Fibroblast of skin of right quadriceps (primary cell): ENCODE measurements around the gene AMFR.

Experiments used
- DNase-seq: peaks from one replicate; pipeline ENCODE4 v3.0.0-alpha.2; 2013

Gene AMFR

GRCh38 chr16:56425439-56425832 lies at the start of gene AMFR:
Gene AMFR, minus strand, starts transcription at chr16:56425545. Its CDS starts 218 bp downstream, at chr16:56425327.
- peak; percentile 82 for DNase-seq

GRCh38 chr16:56470666-56471065 lies 45.3 kb upstream of the AMFR start:
- no peak for DNase-seq

DNA sequence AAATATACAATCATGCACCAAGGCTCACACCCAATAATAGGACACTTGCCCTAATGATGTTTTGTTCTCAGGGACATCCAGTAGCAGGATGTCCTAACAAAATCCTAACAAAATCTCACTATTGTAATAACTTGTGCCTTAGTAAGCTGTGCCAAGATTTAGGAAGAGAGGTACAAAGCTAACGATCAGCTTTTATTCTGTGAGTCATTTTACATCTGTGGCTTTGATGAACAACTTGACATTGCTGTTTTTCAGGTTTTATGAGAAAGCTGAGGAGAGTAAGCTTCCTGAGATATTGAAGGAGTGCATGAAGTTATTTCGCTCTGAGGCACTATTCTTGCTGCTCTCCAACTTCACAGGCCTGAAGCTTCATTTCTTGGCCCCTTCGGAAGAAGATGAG lies 44.9 kb upstream of the AMFR start:
- no peak for DNase-seq

- DNase-seq = no peak
Measured at GRCh38 chr16:56469748-56470147, 44.4 kb upstream of the AMFR start.

DNA sequence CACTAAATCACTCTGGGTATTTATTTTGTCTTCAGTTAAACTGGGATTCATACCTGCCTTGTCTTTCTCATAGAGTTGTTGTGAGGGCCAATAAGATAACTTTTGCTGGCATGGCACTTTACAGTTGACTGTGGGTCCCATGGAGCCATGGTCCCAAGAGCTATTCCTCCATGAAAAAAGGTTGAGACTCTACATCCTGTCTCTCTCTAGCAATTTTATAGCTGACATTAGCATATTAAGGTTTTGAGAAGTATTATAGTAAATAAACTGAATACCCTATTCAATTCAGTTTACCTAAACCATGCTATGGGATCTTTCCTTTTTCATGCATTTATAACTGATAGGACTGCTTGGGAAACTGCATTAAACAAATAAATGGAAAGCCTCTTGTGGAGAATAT lies 43.5 kb upstream of the AMFR start:
- DNase-seq = no peak

- DNase-seq = no peak
Measured at GRCh38 chr16:56466344-56466743, 41.0 kb upstream of the AMFR start.

DNA sequence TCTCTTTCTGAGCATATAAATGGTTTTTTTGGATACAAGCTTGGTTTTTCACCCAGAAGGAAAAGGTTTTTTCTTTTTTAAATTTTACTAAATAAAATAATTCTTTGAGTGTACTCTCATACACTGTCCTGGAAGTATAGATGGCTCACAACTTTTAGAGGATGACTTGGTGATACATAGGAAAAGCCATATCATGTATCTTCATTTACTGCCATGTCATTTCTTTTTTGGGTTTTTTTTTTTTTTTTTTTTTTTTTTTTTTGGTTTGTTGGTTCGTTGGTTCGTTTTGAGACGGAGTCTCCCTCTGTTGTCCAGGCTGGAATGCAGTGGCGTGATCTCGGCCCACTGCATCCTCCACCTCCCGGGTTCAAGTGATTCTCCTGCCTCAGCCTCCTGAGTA lies 37.8 kb upstream of the AMFR start:
- no peak for DNase-seq

- no peak for DNase-seq
Measured at GRCh38 chr16:56462064-56462796, 36.9 kb upstream of the AMFR start.

DNA sequence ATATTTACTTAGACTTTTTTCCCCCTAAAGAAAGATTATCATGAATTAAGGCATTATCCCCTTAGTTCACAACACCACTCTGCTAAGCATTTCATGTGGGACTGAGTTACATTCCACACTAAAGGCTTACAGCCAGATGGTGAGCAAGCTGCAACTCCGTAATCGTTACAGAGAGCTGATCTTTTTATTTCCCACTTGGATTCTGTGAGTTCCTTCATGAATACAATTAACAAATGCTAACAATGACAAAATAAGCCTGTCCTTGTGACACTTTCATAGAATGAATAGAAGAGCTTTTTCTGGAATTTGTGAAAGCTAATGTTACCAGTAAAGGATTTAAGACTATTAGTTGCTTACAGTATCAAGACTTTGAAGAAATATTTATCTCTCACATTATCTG lies 34.8 kb upstream of the AMFR start:
- no peak for DNase-seq

DNA sequence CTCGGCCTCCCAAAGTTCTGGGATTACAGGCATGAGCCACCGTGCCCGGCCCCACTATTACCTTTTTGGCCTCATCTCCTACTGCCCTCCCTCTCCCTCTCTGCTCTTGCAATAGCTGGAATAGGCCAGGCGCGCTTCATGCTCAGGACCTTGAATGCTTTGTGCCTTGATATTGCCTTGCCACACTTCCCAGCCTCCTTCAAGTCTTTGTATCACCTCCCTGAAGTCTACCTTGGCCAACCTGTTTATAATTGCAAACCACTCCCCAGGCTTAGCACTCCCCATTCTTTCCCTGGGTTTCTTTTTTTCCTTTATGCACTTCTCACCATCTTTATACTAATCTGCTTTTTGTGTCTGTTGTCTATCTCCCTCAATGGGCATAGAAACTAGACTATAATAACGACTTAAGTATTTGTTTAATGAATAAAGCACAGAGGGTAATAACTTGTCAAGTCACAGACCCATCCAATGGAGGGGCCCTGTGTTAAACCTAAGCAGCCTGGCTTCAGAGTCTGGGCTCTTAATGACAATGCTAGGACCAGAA lies 32.7 kb upstream of the AMFR start:
- DNase-seq = no peak

GRCh38 chr16:56451753-56452689 lies 26.7 kb upstream of the AMFR start:
- peak; percentile 34 for DNase-seq

DNA sequence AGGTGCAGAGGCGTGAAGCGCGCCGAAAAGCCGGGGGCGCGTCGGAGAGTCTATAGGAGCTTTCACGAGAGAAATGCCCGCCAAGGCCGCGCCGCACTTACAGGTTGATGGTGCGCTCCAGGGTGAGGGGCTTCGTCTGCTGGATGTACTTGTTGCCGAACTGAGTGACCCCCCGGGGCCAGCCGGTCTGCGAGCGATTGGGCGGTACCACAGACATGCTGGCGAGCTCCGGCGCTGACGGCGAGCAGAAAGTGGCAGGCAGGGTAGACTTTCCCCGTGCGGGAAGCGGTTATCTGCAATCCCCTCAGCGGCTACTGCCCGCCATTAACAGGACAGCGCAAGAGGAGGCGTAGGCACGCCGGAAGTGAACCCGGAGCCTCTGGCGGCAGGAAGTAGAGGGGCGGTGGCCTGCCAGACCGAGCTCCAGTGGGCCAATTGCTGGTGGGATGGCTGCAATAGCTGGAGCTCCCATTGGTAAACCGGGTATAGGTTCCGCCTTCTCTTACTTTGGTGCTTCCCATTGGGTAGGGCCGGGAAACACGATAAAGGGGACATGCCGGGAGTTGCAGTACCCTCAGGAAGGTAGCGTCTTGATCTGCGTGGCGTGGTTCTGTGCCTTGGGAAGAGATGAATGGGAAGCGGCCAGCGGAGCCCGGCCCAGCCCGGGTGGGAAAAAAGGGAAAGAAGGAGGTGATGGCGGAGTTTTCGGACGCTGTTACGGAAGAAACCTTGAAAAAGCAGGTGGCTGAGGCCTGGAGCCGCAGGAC lies 25.8 kb upstream of the AMFR start, which contains the start of the genes NUDT21 and OGFOD1:
NUDT21 (minus strand) TSS at position 347 of the 767 bp plus-strand sequence; CDS start at position 217, 130 bp downstream.
OGFOD1 (plus strand) TSS at position 569 of the 767 bp plus-strand sequence; CDS start at position 628, 59 bp downstream.
- DNase-seq = peak; percentile 97

DNA sequence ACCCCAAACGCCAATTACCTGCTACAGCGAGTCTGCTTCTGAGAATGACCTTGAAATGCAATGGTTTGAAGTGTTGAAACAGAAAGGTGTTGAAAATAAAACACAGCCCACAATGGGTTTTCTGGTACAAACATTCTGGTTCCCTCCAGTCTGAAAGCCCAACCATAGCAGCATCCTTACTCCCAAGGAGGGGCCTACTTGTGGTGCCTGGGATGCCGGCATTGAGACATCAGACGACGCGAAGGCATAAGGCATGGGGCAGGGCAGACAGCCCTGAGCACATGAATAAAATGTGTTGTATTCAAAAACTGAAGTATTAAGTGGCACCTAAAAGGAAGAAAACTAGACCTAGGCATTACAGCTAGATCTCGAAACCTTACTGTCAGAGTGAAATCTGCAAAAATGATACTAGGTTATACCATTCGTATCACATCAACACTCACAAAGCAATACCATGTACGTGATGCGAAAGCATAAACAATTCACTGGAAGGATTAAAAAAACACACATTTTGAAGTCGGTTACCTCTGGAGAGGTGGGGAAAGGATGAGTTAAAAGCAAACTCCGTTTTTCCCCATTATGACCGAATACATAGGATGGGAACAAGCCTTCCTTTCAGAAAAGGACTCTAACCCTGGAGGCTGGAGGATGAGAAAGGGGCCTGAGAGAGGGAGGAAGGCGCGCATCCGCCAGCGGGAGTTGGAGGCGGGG lies 25.1 kb upstream of the AMFR start:
- DNase-seq = peak; percentile 5

- DNase-seq = no peak
Measured at GRCh38 chr16:56448005-56448404, 22.7 kb upstream of the AMFR start.

- no peak for DNase-seq
Measured at GRCh38 chr16:56447286-56447685, 21.9 kb upstream of the AMFR start.

DNA sequence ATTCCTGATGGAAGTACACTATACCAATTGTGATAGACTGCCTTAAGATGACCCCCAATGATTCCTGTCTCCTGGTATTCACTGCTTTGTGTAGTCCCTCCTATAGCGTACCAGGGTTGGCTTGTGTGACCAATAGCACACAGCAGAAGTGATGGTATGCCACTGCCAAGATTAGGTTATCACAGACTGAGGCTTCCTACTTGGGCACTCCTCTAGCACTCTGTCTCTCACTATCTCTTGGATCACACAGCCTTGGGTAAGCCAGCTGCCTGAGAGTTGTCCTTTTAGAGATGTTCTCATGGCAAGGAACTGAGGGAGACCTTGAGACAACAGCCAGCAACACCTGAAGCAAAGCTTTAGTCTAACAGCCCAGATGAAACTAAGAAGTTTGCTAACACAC lies 12.7 kb upstream of the AMFR start:
- DNase-seq = no peak

DNA sequence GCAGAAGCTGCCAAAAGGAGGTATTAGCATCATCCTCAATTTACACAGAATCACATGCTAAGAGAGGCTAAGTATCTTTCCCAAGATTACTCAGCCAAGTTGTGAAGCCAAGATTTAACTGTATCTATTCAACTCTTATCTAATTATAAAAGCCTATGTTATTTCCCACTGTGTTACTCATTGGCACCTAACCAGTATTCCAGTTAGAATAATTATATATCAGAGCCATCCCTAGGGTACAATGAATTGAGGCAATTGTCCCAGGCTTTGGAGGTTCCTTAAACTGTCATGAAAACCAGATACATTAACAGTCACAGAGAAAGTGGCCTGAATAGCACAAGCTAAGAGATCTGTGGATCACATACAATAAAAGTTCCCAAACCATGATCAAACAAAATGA lies 10.9 kb upstream of the AMFR start:
- DNase-seq = no peak

DNA sequence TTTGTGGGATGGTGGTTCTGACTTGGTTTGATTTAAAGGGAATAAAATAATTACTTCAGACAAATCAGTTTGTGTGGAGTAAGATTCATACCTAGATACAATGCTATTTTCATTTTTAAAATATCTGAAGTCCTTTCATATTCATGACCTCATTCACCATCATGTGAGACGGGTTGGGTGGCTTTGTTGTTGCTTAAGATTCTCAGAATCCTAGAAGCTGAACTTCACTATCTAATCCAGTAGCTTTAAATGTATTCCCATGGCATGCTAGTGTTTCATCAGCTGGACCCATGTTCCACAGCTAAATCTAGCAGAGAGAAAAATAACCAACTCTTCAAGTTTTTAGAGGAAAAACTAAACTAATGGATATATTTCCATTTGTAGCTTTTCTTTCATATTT lies 2.7 kb upstream of the AMFR start:
- DNase-seq = no peak

DNA sequence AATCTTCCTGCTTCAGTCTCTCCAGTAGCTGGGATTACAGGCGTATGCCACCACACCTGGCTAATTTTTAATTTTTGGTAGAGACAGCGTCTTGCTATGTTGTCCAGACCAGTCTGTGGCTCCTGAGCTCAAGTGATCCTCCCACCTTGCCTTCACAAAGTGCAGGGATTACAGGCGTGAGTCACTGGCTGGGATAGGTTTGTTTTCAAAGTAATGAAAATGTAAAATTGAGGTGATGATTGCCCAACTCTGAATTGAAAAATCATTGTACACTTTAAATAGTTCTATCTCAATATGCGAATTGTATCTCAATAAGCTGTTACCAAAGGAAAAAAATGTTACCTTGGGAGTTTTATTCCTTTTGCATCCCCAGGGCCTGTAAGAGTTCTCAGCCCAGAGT lies 1.2 kb upstream of the AMFR start:
- DNase-seq = no peak

GRCh38 chr16:56424791-56425438 lies 430 bp downstream of the AMFR start:
- peak; percentile 18 for DNase-seq

GRCh38 chr16:56424404-56424764 lies 961 bp downstream of the AMFR start:
- no peak for DNase-seq
